Activated naive CD4-positive, alpha-beta T cell treated with anti-CD3 and anti-CD28 coated beads for 36 hours (primary cell): ENCODE data around the gene NPHP4. TPM values are rescaled to one million over a fixed set of nuclear protein-coding genes. Genes with fewer than 3 reads are reported as not detected.

Experiments used
- CTCF ChIA-PET: fragments of 350-600 bp; sonication (Branson Sonifier 250); formaldehyde crosslinking; loops from one replicate; lab custom pipeline; 2021; ENCODE audit warnings: antibody characterized with exemption; lab: Charles Lee
- DNase-seq: peaks from one replicate; pipeline ENCODE4 v3.0.0-alpha.2; 2020
- H3K27ac Mint-ChIP-seq: one replicate; pipeline ENCODE4 v1.8.0; 2021; ENCODE audit warnings: mild to moderate bottlenecking, mixed read lengths
- H3K27me3 Mint-ChIP-seq: one replicate; pipeline ENCODE4 v1.8.0; 2021; ENCODE audit warnings: low read depth, mixed read lengths
- H3K36me3 Mint-ChIP-seq: one replicate; pipeline ENCODE4 v1.8.0; 2021; ENCODE audit warnings: low read depth, mixed read lengths
- H3K4me1 Mint-ChIP-seq: one replicate; pipeline ENCODE4 v1.8.0; 2021; ENCODE audit warnings: low read depth, mixed read lengths
- H3K4me3 Mint-ChIP-seq: one replicate; pipeline ENCODE4 v1.8.0; 2021; ENCODE audit warnings: mild to moderate bottlenecking, moderate library complexity, mixed read lengths
- H3K9me3 Mint-ChIP-seq: one replicate; pipeline ENCODE4 v1.8.0; 2021; ENCODE audit warnings: mixed read lengths
- intact Hi-C: fragments of 100-400 bp; cut with micrococcal nuclease; formaldehyde crosslinking; loops from one replicate; pipeline ENCODE4 v1.15.1; 2023
- total RNA-seq, 2 experiments: library from RNA; stranded (reverse); gene quantifications; one replicate each; pipeline ENCODE4 v1.2.3, GENCODE V29; 2021

Gene NPHP4
- total RNA-seq, 2 experiments from 2014 or later: 10.7 to 11.2 TPM

DNA sequence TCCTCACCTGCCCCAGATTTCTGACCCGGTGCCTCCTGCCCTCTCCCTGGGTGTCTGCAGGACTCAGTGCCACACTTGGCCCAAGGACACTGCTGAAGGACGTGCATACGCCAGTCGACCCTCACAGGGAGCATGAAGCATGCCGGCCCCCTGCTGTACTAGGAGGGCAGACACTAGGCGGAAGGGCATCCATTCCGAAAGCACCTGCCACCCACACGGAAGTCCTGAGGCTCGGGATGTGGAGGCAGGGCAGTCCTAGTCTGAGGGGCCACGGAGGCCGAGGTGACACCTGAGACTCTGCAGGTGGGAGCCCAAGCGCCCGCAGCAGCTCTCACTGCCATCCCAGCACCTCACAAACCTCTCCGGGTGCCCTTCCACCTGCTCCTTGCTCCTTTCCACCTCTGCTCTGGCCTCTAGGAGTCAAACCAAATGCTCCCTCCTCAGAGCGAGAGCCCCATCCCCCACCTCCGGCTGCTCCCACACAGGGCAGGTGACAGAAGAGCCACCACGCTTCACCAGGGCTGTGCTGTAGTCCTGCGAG is 2.4 kb downstream of the NPHP4 start:
- intact Hi-C loops: no loop called here
- no peaks in the 10 kb centered on the region for H3K9me3 Mint-ChIP-seq
- no peak overlapping the region for H3K4me3 Mint-ChIP-seq

DNA sequence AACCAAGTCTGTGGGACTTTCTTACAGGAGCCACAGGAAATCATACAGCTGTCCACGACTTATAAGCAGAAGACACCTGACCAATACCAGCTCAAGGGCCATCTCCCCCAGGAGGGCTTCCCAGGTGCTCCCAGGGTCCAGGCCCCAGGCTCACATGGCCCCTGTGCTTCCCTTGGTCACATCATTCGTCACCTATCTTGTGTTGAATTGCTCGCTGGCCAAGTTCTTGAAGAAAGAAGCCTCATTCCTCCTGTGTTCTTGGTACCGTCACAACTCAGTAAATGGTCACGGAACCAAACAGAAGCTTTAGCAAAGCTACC is 3.0 kb downstream of the NPHP4 start:
- Mint-ChIP-seq H3K9me3 (no peaks in the 10 kb centered on the region), H3K4me1 (peaks cover 13% of the 10 kb centered on the region), H3K4me3 (no peak overlapping the region), H3K27ac (no peak overlapping the region), H3K27me3 (no peaks in the 10 kb centered on the region), H3K36me3 (no peaks in the 10 kb centered on the region)
- intact Hi-C loops: no loop called here
- CTCF ChIA-PET: interaction anchor here (0.6 kb wide), 1 partner anchor 1741 kb away, joined by 3 read pairs; no protein-coding TSS in a partner anchor
- no peak for DNase-seq

More for the DNA sequence above, 2.4 kb downstream of the NPHP4 start:
- CTCF ChIA-PET: no interaction called here
- no peaks in the 10 kb centered on the region for H3K36me3 Mint-ChIP-seq
- no peaks in the 10 kb centered on the region for H3K27me3 Mint-ChIP-seq
- no peak overlapping the region for H3K27ac Mint-ChIP-seq
- H3K4me1 Mint-ChIP-seq: peaks cover 18% of the 10 kb centered on the region
- DNase-seq: no peak

DNA sequence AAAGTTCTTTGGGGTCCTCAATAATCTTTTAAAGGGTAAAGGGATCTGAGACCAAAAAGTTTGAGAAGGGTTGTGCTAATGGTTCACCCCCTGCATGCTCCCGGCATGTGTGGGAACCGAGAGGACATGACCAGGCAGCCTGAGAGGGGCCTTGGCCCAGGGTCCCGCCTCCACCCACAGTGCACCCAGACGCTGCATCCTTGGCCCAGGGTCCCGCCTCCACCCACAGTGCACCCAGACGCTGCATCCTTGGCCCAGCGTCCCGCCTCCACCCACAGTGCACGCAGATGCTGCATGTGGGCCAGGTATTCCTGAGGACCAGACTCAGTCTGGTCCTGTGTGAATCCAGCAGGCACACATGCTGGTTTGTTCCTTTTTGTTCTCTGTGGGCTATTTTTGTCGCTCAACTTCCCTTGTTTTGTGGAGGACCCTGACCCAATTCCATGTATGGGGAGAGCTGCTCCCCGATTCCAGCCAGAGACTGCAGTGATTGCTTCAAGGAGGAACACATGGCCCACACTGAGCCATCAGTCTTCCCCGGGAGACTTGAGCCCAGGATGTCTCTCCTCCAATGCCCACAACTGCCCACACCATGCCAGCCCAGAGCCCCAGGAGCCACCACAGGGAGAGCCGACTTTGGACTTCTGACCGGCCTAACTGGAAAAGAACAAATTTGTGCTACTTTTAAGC is 3.5 kb downstream of the NPHP4 start:
- intact Hi-C loops: no loop called here
- Mint-ChIP-seq H3K4me3 (no peak overlapping the region), H3K4me1 (peaks cover 8% of the 10 kb centered on the region), H3K36me3 (no peaks in the 10 kb centered on the region), H3K27me3 (no peaks in the 10 kb centered on the region), H3K9me3 (no peaks in the 10 kb centered on the region), H3K27ac (no peak overlapping the region)
- CTCF ChIA-PET: interaction anchor here (0.6 kb wide), 1 partner anchor 1741 kb away, joined by 3 read pairs; no protein-coding TSS in a partner anchor
- DNase-seq: no peak

DNA sequence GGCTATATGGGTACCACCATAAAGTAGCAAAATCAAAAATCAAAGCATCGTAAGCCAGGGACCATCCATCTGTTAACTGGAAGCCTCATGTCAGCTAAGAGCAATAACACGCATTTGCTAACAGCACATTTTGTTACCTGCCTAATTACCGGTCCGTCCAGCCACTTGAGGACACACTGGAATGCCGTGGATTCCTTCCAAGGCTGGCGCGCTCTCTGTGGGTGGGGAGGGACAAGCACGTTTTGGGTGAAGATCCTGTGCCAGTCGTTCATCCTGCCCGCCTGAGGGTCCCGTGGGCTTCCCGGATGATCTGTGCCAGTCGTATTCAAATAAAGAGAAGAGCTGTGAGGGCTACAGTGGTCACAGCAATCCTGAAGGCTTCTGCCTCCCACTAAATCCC is 6.2 kb downstream of the NPHP4 start:
- intact Hi-C loops: no loop called here
- CTCF ChIA-PET: no interaction called here

DNA sequence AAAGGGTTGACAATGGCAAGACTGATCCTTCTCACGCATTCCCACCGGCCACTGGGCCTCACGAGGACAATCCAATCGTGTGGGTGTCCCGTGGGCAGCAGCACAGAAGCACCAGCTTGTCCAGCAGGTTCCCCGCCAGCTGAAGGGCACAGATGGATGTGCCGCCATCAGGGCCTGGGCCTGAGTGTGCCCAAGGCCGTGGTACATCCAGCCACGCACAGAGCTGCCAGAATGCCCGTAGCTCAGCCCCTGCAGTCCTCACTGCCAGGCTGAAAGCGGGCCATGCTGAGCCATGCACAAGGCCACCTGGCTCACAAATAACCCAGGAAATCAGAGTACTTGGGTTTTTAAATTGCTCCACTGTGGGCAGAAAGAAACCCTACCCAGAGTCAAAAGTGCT is 7.0 kb downstream of the NPHP4 start:
- Mint-ChIP-seq H3K36me3 (no peaks in the 10 kb centered on the region), H3K9me3 (no peaks in the 10 kb centered on the region), H3K4me1 (no peaks in the 10 kb centered on the region), H3K27me3 (no peaks in the 10 kb centered on the region), H3K4me3 (no peak overlapping the region), H3K27ac (no peak overlapping the region)
- intact Hi-C loops: no loop called here
- DNase-seq: no peak
- CTCF ChIA-PET: no interaction called here

More for the DNA sequence above, 6.2 kb downstream of the NPHP4 start:
- Mint-ChIP-seq H3K27me3 (no peaks in the 10 kb centered on the region), H3K27ac (no peak overlapping the region), H3K4me1 (peaks cover 3% of the 10 kb centered on the region), H3K36me3 (no peaks in the 10 kb centered on the region), H3K4me3 (no peak overlapping the region), H3K9me3 (no peaks in the 10 kb centered on the region)
- DNase-seq: no peak

- no peaks in the 10 kb centered on the region for H3K9me3 Mint-ChIP-seq
- no peaks in the 10 kb centered on the region for H3K4me1 Mint-ChIP-seq
- no peak overlapping the region for H3K4me3 Mint-ChIP-seq
- H3K36me3 Mint-ChIP-seq: no peaks in the 10 kb centered on the region
- CTCF ChIA-PET: no interaction called here
- no peak for DNase-seq
- no peaks in the 10 kb centered on the region for H3K27me3 Mint-ChIP-seq
- intact Hi-C loops: no loop called here
- H3K27ac Mint-ChIP-seq: no peak overlapping the region
Measured at GRCh38 chr1:5983361-5984103, 8.7 kb downstream of the NPHP4 start.

DNA sequence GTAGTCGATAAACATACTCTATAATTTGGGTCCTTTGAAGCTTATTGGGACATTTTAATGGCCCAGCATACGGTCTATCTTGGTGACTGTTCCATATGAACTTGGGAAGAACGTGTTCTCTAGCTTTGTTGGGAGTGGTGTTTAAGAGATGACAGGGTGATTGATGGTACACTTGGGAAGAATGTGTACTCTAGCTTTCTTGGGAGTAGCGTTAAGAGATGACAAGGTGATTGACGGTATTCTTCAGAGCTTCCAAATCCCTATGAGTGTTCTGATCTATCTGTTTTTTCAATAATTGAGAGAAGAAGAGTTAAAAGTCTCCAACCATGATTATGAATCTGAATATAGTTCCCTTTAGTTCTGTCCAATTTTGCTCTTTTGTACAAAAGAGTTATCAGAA is 9.4 kb downstream of the NPHP4 start:
- Mint-ChIP-seq H3K9me3 (no peaks in the 10 kb centered on the region), H3K4me3 (no peak overlapping the region), H3K27me3 (no peaks in the 10 kb centered on the region), H3K4me1 (peaks cover 2% of the 10 kb centered on the region), H3K36me3 (no peaks in the 10 kb centered on the region), H3K27ac (no peak overlapping the region)
- DNase-seq: no peak
- CTCF ChIA-PET: no interaction called here
- intact Hi-C loops: no loop called here

GRCh38 chr1:5982276-5982675 is 9.9 kb downstream of the NPHP4 start:
- no peak overlapping the region for H3K4me3 Mint-ChIP-seq
- no peak for DNase-seq
- H3K27ac Mint-ChIP-seq: no peak overlapping the region
- CTCF ChIA-PET: no interaction called here
- H3K4me1 Mint-ChIP-seq: peaks cover 4% of the 10 kb centered on the region
- peaks cover 4% of the 10 kb centered on the region for H3K36me3 Mint-ChIP-seq
- H3K27me3 Mint-ChIP-seq: no peaks in the 10 kb centered on the region
- no peaks in the 10 kb centered on the region for H3K9me3 Mint-ChIP-seq
- intact Hi-C loops: no loop called here

GRCh38 chr1:5981009-5981380 is 11.2 kb downstream of the NPHP4 start:
- no peaks in the 10 kb centered on the region for H3K27me3 Mint-ChIP-seq
- CTCF ChIA-PET: no interaction called here

DNA sequence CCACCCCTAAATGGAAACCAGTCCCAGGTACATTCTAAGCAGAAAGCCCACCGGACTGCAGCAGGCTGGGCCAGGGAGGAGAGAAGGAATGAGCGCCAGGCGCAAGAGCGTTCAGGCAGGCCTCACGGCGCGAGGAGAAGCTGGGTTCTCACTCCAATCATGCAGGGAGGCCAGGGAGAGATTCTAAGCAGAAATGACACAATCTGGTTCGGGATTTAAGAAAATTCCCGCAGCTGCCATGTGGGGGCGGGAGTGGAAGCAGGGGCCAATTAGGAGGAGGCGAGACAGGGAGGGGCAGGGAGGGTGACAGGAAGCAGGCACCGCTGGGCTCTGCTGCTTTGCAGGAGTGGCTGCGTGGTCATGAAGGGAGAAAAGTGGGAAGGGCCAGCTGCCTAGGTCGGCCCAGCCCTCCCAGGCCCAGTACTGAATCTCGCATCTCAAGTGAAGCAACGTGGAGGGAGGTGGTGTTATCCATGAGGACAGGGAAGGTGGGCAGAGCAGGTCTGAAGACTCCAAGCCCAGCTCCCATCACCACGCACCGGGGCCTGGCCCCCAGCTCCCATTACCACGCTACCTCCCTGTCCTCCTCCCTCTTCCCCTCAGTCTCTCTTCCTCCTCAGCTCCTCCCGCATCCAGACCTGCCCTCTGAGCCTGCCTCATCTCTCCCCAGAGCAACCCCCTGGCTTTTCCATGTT is 11.8 kb downstream of the NPHP4 start:
- Mint-ChIP-seq H3K4me3 (no peak overlapping the region), H3K36me3 (peaks cover 8% of the 10 kb centered on the region), H3K27me3 (no peaks in the 10 kb centered on the region), H3K27ac (no peak overlapping the region), H3K9me3 (no peaks in the 10 kb centered on the region), H3K4me1 (peaks cover 4% of the 10 kb centered on the region)
- CTCF ChIA-PET: no interaction called here
- no peak for DNase-seq
- intact Hi-C loops: no loop called here

More at GRCh38 chr1:5981009-5981380, 11.2 kb downstream of the NPHP4 start:
- DNase-seq: no peak
- H3K36me3 Mint-ChIP-seq: peaks cover 8% of the 10 kb centered on the region
- no peak overlapping the region for H3K4me3 Mint-ChIP-seq
- H3K9me3 Mint-ChIP-seq: no peaks in the 10 kb centered on the region
- intact Hi-C loops: no loop called here
- H3K27ac Mint-ChIP-seq: no peak overlapping the region
- peaks cover 4% of the 10 kb centered on the region for H3K4me1 Mint-ChIP-seq

DNA sequence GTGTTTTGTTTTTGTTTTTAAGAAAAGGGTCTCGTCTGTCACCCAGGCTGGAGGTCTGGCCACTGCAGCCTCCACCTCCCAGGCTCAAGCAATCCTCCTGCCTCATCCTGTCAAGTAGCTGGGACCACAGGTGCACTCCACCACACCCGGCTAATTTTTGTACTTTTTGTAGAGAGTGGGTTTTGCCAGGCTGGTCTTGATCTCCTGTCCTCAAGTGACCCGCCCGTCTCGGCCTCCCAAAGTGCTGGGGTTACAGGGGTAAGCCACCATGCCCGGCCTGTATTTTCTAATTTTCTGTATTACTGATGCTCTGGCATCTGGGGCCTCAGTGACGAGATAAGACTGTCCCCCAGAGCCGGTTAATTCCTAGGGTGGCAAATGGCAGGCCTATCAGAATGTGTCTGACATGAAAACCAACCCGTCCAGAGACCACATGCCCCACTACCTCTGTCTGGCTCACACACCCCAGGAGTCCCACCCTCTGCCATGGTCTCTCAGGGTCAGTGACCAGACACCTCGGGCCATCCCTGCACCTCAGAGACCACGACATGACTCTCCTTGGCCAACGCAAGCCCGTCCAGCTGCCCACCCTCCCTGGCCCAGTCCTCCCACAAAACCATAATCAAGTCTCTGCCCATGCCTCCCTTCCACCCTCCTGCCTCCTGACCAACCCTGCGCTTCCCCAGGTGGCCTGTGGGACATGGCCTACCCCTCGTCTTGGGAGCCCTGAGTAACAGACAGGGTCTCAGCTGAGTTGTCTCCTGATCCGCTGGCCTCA is 12.5 kb downstream of the NPHP4 start:
- H3K9me3 Mint-ChIP-seq: no peaks in the 10 kb centered on the region
- intact Hi-C loops: no loop called here
- peaks cover 4% of the 10 kb centered on the region for H3K4me1 Mint-ChIP-seq
- no peaks in the 10 kb centered on the region for H3K27me3 Mint-ChIP-seq
- H3K4me3 Mint-ChIP-seq: no peak overlapping the region
- DNase-seq: no peak
- CTCF ChIA-PET: no interaction called here
- no peak overlapping the region for H3K27ac Mint-ChIP-seq
- H3K36me3 Mint-ChIP-seq: peaks cover 8% of the 10 kb centered on the region

DNA sequence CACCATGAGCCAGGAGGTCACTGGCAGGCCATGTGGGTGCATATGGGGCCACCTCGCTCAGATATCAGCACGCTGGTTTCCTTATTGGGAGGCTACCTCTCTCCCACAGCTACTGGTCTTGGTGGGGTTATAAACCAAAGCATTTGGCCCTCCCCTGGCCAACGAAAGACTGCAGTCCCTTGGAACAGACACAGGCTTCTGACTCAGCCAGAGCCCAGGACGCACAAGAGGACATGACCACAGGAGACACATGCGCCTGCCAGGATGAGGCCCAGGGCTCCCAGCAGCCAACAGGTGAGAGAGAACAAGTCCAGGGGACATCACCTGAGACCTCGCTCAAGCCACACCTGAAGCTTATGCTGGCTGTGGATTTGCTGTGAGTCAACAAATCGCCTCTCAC is 13.8 kb downstream of the NPHP4 start:
- CTCF ChIA-PET: no interaction called here
- H3K9me3 Mint-ChIP-seq: no peaks in the 10 kb centered on the region

More for the DNA sequence above, 13.8 kb downstream of the NPHP4 start:
- Mint-ChIP-seq H3K27ac (no peak overlapping the region), H3K27me3 (no peaks in the 10 kb centered on the region), H3K36me3 (peaks cover 8% of the 10 kb centered on the region), H3K4me3 (no peak overlapping the region), H3K4me1 (peaks cover 4% of the 10 kb centered on the region)
- no peak for DNase-seq
- intact Hi-C loops: no loop called here
